ENCODE results near the gene PALLD.

Gene PALLD

DNA sequence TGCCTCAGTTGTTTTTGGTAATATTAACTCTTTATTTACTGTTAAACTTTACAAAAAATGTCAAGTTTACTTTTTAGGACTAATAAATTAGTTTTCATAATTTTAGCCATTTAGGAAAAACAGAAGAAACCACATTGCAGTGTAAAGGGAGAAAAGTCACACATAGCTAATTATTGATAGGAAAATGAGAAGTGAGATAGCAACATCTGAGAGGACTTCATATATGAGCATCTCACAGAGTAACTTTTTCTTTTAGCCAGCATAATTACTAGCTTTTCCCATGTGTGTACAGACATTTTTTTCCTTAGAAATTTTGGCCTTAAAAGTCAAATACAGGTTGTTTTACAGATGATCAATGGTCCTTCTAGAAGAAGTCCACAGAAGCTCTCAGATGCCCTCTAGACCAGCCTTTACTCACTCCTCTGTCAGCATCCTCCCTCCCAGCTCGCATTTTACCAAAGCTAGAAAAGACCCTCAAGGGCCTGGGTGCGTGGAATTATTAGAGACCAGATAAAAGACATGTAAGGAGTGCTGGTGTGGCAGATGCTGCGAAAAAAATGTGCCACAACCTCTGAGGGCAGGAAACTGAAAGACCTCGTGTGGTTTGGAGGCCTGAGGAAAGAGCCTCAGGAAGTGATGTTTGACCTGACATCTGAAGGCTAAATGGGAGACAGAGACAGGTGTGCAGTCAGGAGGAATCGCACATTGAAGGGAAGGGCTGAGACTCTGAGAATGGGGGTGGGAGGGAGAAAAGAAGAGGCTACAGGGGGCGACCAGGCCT lies 356.3 kb downstream of the PALLD start:
- DNase-seq (ENCODE audit: low read depth in 2 of 2), result no peak

DNA sequence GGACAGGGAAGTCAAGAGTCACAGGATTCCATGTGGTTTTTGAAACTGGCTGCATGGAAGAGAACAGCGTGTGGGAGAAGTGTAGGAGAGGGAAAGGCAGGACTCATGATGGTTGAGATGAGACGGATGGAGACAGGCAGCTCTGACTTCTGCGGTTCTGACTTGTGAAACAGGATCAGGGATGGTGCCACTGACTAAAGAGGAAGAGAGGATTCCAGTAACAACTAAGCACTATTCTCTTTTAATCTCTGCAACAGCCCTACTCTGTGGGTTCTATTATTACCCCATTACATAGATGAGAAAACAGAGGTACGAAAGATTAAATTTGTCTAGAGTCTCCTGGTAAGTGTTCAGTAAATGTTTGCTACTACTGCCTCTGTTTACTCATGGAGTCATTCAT lies 356.9 kb downstream of the PALLD start:
- DNase-seq (ENCODE audit: low read depth in 2 of 2), result no peak

DNA sequence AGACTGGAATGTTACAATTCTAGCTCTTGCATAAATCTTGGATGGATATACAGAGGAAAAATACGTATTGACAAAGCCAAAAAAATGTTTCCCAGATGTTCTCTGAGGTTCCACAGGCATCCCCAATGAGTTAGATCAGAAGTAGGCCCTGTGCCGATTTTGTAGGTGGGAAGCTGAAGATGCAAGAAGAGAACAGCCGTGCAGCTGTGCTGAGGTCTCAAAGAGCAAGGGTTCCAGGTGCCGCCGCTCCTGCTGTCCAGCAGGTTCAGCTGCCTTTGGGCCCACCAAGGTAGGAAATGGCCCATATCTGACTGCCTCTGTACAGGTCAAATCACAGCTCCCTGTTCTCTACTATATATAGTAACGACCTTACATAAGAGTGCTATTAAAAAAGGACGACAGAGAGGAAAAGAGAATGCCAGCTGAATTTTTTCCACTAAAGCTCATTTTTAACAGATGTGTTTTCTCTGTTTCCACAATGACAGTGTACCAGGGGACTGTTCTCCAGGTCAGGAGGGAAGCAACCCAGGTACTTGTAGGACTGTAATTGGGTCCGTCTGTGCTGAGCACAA lies 357.6 kb downstream of the PALLD start:
- no peak for DNase-seq (ENCODE audit: low read depth in 2 of 2)

DNA sequence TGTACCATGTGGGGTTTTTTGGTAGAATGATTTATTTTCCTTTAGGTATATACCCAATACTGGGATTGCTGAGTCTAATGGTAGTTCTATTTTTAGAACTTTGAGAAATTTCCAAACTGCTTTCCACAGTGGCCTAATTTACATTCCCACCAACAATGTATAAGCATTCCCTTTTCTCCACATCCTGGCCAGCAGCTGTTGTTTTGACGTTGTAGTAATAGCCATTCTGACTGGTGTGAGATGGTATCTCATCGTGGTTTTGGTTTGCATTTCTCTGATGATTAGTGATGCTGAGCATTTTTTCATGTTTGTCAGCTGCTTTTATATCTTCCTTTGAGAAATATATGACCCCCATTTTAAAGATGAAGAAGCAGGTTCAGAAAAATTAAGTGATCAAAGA lies 359.5 kb downstream of the PALLD start:
- no peak for DNase-seq (ENCODE audit: low read depth in 2 of 2)

DNA sequence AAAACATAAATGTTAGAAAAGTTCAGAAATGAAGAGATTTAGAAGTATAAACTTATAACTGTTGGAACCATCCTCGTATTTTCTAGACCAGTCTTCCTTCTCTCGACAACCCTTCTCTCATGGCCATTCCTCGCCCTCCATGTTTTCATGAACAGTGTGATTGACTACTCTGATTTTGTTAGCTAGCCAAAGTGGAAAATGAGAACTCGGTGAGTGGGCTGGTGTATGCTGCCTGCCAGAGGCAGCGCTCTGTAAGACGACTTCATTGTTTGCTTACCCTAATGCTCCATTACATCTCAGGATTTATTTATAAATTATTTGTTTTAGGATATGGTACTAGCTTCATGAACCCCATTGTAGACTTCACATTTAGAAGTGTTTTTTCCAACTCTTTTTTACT lies 360.2 kb downstream of the PALLD start:
- no peak for DNase-seq (ENCODE audit: low read depth in 2 of 2)

DNA sequence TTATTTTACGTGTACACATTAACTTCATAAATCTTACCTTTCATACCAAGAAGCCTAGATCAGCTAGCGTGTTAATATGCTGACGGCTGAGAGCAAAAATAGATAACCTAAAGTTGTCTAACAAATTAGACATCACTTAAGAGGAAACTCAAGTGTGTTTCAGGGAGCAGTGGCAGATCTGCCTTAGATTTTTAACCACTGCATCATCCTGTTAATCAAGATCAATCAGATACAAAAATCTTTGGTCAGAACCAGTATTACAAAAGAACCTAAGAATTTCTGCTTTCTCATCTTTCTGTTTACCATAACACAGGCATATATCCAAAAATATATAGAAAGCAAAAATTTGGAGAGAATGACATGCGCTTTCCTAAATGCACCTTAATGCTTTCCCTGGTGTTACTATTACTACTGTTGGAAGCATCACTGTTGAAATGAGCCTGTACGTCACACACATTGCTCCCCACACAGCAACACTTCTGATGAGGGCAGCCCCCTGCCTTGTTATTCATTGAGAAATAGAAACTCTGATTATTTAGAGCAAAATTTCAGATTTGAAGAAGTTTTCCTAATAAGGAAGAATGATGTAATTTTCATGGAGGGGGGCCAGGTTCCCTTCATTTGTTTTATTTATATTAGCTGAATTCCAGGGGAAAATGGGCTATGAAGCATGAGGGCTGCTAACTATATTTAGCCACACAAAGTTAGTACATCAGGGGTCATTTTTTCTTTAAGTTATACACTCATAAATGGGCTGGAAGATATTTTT lies 360.9 kb downstream of the PALLD start:
- no peak for DNase-seq (ENCODE audit: low read depth in 2 of 2)

DNA sequence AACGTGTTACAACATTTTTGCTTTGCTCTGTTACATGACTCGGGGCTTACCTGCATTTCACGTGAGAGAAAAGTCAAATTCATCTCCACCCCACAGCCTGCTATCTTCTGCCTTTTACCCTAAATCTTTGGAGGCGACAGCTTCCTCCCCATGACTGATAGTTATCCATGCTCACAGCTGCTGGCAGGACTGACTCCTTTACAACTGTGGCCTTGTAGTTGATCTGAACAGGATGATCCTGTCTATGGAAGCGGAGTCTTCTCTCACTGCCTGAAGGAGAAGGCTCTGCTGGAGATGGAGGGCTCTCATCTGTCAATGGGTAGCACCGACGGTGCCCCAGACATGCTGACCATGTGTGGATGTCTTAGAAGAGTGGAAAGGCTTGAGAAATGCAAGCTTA lies 362.2 kb downstream of the PALLD start:
- no peak for DNase-seq (ENCODE audit: low read depth in 2 of 2)

DNA sequence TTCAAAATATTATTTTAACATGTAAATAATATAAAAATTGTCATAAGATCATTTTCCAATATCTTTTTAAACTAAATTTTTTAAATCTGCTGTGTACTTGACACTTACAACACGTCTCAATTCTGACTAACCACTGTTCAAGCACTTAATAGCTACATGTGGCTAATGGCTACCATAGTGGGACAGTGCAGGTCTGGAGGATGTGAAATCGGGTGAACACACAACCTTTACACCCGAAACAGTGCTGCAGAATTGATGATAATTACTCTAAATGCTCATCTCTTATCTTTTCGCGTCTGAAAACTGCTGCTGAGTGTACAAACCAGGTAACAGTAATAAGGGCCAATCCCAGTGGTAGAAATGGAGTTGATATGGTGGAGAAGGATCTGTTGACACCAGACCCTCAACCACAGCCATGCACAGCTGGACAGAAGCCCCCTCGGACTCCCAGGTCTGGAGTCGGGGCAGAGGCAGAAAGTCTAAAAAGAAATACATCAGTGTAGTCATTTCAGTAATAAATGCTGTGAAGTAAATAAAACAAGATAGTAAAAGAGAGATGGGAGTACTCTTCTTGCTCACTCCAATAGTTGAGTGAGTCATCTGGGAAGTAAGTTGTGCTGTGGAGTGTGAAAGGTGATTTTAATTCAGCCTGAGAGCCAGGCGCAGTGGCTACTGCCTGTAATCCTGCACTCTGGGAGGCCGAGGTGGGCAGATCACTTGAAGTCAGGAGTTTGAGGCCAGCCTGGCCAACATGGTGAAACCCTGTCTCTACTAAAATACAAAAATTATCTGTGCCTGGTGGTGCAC lies 363.2 kb downstream of the PALLD start:
- DNase-seq (ENCODE audit: low read depth in 2 of 2), result no peak

DNA sequence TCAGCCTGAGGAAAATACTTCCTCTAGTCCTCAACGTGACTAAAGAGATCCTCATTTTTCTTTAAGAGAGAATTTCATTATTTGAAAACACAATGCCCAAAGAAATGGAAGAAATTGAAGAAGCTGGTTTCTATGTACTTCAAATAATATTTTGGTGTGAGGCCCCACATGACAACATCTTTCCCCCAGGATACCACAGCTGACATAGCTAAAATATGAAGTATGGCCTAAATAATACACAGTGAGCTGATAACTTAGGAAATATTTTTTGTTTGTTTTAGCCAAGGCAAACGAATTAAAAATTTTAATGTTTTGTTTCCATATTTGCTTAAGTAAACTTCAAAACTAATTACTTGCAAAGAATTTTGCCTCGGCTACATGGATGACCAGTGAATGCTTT lies 364.0 kb downstream of the PALLD start:
- DNase-seq (ENCODE audit: low read depth in 2 of 2), result no peak

DNA sequence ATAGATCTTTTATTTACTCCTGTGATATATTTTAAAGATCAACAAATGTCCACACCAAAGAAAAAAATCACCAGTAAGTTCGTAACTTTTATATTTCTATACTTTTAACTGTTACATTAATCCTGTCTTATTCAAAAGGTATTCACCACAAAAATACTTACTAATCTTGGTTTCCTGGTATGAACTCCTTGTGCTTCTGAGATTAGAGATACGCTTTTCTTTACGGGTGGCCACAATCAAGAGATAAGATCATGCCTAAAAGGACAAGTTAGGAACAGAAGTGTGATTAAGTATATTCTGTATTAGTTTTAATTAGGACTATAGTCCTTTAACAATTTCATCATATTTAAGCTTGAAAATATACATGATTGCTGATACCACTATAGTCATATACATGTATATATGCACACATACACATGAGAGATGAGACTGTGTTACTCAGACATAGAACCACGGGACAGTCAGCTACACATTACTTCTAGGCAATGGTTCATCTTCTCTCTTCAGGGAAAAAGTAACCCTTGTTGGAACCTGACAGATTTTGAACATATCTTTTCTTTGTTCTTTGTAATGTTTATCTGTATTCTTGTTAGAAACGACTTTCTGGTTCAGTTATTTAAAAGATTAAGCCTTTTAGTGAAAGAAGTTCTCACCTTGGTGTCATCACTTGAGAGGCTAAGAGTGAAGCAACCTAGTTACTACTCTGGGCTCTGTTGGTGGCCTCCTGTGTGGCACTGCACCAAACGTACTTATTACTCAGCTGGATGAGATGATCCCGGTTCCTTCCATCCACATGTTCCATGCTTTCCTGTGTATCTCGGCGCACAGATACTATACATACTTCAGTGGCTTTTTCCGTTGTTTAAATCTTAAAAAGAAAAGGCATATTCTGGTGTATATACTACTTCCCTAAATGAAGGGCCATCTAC lies 367.1 kb downstream of the PALLD start:
- DNase-seq (ENCODE audit: low read depth in 2 of 2), result no peak

DNA sequence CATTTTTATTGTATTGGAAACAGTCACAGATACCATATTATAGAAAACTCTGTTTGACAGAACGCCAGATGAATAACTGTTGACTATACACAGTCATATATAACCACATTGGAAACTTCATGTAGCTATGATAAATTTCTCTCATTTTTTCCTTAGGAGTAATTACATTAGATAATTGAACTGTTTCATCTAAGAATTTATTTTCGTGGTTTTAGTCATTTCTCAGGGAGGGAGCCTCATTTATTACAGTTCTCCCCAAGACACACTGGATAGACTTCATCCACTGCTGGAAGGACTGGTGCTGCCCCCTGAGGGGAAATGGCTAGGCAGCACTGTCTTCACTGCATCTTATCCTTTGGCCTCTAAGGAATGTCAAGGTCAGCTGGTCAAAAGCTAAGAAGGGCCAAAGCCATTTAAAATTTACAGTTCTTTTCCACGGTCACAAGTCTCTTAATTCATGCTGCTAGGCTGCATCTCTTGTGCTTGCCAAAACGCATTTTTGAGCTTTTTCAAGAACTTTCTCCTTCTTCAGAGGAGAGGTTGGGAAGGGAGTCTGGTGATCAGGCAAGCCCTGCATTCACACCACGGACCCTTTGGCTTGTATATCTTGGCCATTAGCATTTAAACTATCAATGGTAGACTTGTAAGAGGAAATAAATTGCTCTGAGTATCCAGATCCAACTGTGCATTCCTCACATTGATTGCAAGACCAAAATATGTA lies 368.1 kb downstream of the PALLD start:
- DNase-seq (ENCODE audit: low read depth in 2 of 2), result no peak

DNA sequence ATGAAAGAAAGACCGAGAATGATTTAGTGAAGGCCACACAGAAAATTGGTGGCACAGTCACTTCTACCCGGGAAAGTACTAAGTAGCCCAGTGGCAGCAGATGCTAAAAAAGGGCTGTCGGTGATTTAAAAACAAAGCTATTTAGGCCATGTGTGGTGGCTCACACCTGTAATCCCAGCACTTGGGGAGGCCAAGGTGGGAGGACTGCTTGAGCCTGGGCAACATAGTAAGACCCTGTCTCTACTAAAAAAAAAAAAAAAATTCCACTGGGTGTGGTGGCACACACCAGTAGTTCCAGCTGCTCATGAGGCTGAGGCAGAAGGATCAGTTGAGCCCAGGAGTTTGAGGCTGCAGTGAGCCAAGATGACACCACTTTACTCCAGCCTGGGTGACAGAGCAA lies 369.0 kb downstream of the PALLD start:
- DNase-seq (ENCODE audit: low read depth in 2 of 2), result no peak

DNA sequence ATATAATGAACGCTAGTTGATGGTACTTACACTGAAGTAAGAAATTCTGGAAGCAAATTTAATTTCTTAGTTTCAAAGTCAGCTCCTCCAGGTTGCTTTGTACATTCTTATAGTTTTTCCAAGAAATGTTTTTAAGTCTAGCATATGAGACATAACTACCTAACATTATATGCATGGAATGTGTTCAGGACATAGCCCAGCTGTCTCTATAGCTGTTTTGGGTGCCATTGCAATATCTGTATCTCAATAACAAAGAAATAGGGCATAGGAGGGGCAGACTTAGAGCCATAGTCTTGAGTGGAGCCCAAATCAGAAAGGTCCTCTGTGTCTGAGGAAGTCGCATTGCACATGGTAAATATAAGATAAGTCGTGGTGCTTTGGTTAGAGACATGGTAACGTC lies 369.8 kb downstream of the PALLD start:
- DNase-seq (ENCODE audit: low read depth in 2 of 2), result no peak

DNA sequence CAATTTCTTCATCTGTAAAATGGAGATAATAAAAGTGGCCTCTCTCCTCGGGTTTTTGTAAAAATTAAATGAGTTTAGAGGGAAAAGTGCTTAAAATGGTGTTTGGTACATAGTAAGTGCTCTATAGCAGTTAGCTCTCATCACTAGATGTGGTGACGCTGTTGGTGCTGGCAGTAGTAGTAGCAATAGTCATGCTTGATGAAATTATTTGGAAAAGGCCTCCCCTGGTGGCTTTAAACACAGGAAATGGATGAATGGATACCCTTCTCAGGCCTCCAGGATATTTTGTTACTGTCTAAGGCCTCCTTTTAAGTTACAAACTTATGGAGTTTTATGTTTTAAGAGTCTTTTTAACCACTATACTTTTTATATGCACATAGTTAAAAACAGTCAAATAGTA lies 370.3 kb downstream of the PALLD start:
- DNase-seq (ENCODE audit: low read depth in 2 of 2), result no peak

DNA sequence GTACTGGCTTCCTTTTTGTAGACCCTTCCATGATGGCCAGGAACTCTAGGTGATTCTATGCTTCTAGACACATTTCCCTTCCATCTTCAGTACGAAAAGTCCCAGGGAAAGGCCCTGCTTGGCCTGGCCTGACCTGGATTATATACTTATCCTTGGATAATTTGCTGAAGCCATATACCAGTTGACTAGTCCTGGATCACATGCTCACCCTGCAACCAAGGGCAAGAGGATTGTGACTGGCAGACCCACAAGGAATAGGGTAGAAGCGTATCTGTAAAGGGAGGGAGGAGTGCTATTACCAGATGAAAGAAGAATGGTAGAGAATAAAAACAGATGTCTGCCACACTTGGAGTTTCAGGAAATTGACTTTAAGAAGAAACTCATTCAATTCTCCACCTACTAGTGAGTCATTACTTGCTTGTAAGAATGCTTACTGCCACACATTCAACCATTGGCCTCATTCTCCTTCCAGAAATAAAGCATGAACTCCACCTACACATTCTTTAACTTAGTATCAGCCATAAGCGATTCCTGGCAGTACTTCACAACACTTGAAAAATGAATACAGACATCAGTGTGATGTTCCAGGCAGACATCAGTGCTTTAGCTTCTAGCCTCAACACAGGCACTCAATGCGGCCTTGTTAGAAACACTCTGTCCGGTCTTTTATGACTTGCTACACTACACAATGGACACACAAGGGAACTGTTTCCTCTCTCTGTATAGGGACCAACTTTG lies 371.4 kb downstream of the PALLD start:
- no peak for DNase-seq (ENCODE audit: low read depth in 2 of 2)

DNA sequence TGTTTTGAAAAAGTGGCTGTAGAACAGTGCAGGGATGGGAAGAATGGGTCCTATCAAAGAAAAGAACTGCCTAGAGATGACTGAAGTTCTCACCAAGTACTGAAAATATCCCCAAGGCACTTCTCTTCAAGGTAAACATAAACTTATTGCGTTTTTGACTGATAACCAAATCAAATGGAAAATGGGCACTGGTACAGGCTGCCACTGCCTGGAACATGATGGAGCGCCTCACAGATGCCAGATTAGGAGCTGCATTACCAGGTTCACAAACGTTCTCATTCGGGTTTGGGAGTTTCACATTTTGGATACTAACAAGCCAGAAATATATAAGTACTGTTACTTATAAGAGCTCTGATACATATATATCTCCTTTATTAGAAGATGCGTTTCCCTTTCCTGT lies 371.9 kb downstream of the PALLD start:
- no peak for DNase-seq (ENCODE audit: low read depth in 2 of 2)

DNA sequence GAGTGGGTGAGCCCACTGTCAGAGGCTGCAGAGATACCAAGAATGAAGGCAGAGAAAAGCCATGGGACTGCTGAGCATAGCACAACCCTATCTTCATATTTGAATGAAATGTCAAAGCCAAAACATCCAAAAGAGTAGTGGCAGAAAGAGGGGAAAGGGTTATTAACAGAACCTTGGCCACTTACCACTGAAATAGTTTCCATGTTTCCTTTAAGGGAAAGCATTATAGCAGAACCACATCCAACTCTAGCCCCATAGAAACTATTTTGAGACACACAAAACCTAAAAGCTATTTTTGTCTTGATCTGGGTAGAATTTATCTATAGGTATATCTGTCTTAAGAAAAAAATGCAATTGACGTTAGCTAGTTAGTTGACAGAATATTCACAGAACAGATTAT lies 373.2 kb downstream of the PALLD start:
- no peak for DNase-seq (ENCODE audit: low read depth in 2 of 2)

DNA sequence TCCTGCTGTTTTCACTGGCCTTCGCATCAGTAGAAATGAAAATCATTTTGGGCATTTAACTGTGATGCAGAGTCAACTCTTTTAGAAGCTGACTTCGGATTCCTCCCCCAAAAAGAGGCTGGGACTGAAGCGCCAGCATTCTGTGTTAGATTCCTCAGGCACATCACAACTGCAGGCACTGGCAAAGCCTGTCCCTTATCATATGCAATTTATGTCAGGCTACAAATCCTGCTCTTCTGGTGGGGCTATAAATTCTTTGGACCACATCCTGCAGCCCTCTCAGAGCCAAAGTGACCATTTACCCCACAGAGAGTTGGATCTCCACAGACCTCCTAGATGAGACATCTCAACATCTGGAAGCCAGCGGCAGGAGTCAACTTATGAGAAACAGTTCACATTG lies 374.8 kb downstream of the PALLD start:
- DNase-seq (ENCODE audit: low read depth in 2 of 2), result no peak

DNA sequence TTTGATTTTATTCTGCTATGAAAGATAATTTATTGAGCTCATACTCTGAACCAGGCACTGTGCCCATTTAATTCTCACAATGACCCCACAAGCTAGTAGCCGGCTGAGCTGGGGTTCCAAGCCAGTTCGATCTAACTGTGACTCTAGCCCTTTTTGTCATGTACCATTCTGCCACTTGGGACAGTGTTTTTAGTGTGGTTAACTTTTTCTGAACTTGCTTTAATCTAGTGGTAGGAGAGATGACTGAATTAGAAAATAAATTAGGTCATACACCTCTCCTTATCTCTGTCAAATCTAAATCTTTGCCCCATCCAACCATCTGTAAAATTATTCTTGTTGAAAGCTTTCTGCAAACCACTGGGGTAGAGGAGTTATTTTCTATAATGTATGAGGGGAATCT lies 377.2 kb downstream of the PALLD start:
- no peak for DNase-seq (ENCODE audit: low read depth in 2 of 2)

DNA sequence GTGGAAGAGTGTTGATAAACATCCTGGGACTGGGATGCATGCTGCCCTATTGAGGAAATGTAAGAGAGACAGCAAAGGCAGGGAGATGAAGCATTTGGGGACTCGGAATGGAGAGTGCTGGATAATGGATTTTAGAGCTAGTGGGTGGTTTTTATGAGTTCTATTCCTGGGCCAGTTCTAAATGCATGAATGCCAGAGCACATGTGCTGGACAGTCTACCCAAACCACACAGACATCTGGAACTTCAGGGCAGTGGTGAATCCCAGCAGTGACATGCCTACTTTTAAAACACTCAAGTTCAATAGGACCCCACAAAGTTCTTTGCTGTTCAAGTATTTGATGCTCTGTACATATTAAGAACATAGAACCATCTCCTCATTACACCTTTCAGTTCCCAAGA lies 379.3 kb downstream of the PALLD start:
- no peak for DNase-seq (ENCODE audit: low read depth in 2 of 2)

All from stimulated activated CD4-positive, alpha-beta T cell treated with anti-CD3 and anti-CD28 coated beads, Interleukin-15, amount 100 ng/mL, for 48 hours (primary cell).